OCI-LY1 (cell line): ENCODE data around the gene SCPEP1.
"Not testable (repeated sequence)": the region's sequence is repeated elsewhere in the genome, so short reads cannot be mapped to it uniquely, and the experiment has no call there.

Source experiments
- EZH2 ChIP-seq: fragments of 200-600 bp; sonication (generic), shearing (Covaris generic); IDR thresholded peaks from 2 replicates; pipeline ENCODE4 v1.8.0; 2017; ENCODE audit warnings: borderline replicate concordance, mixed run types, mild to moderate bottlenecking, antibody characterized with exemption, low read length, moderate library complexity, mixed read lengths
- TF ChIP-seq, protein P1 (sequence below): fragments of 200-600 bp; sonication (generic), shearing (Covaris generic); IDR thresholded peaks from 2 replicates; pipeline ENCODE4 v1.5.1; 2017; ENCODE audit warnings: mild to moderate bottlenecking, antibody characterized with exemption, low read length, moderate library complexity, mixed read lengths

DNA sequence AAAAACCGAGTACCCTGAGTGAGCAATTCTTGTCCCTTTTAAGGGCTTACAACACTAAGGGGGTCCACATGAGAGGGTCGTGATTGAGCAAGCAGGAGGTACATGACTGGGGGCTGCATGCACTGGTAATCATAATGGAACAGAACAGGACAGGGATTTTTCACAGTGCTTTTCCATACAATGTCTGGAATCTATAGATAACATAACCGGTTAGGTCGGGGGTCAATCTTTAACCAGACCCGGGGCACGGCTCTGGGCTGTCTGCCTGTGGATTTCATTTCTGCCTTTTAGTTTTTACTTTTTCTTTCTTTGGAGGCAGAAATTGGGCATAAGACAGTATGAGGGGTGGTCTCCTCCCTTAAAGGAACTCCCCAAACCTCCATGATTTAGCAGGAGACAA, 12.2 kb upstream of the SCPEP1 start:
- TF ChIP-seq, protein P1, sequence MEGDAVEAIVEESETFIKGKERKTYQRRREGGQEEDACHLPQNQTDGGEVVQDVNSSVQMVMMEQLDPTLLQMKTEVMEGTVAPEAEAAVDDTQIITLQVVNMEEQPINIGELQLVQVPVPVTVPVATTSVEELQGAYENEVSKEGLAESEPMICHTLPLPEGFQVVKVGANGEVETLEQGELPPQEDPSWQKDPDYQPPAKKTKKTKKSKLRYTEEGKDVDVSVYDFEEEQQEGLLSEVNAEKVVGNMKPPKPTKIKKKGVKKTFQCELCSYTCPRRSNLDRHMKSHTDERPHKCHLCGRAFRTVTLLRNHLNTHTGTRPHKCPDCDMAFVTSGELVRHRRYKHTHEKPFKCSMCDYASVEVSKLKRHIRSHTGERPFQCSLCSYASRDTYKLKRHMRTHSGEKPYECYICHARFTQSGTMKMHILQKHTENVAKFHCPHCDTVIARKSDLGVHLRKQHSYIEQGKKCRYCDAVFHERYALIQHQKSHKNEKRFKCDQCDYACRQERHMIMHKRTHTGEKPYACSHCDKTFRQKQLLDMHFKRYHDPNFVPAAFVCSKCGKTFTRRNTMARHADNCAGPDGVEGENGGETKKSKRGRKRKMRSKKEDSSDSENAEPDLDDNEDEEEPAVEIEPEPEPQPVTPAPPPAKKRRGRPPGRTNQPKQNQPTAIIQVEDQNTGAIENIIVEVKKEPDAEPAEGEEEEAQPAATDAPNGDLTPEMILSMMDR: not testable (repeated sequence)
- TF ChIP-seq EZH2: not testable (repeated sequence)
